HUES6 (cell line): Measurements from ENCODE around the gene STXBP5L.
"Not testable (repeated sequence)": the region's sequence is repeated elsewhere in the genome, so short reads cannot be mapped to it uniquely, and the experiment has no call there.

Experiments
- H3K27ac ChIP-seq: 2 replicates; pipeline ENCODE4 v1.7.0; 2013; ENCODE audit warnings: low read depth, mild to moderate bottlenecking, low read length, inconsistent platforms
- H3K27me3 ChIP-seq: 2 replicates; pipeline ENCODE4 v1.6.1; 2013; ENCODE audit warnings: low read length; ENCODE audit not compliant: control insufficient read depth, insufficient read depth
- H3K36me3 ChIP-seq: 2 replicates; pipeline ENCODE4 v1.6.1; 2013; ENCODE audit warnings: low read length; ENCODE audit not compliant: control insufficient read depth, insufficient read depth
- H3K4me1 ChIP-seq: 2 replicates; pipeline ENCODE4 v1.6.1; 2013; ENCODE audit warnings: low read length; ENCODE audit not compliant: control insufficient read depth, insufficient read depth
- H3K4me3 ChIP-seq: 2 replicates; pipeline ENCODE4 v1.5.1; 2013; ENCODE audit warnings: low read depth, low read length
- H3K9ac ChIP-seq: one replicate; pipeline ENCODE4 v1.6.1; 2013; ENCODE audit warnings: mild to moderate bottlenecking, low read length
- H3K9me3 ChIP-seq: 2 replicates; pipeline ENCODE4 v1.6.1; 2013; ENCODE audit warnings: low read depth, low read length; ENCODE audit not compliant: control insufficient read depth, insufficient read depth

Gene STXBP5L

GRCh38 chr3:121430664-121431215, 522.7 kb downstream of the STXBP5L start:
- Histone ChIP-seq H3K4me3 (no peak overlapping the region), H3K27ac (no peak overlapping the region), H3K9me3 (no peaks in the 10 kb centered on the region), H3K36me3 (peaks cover 64% of the 10 kb centered on the region), H3K4me1 (no peaks in the 10 kb centered on the region), H3K9ac (no peak overlapping the region), H3K27me3 (no peaks in the 10 kb centered on the region)

- no peaks in the 10 kb centered on the region for H3K4me1 ChIP-seq
- H3K27ac ChIP-seq: no peak overlapping the region
- H3K9ac ChIP-seq: no peak overlapping the region
- H3K27me3 ChIP-seq: no peaks in the 10 kb centered on the region
- peaks cover 70% of the 10 kb centered on the region for H3K36me3 ChIP-seq
- no peaks in the 10 kb centered on the region for H3K9me3 ChIP-seq
- H3K4me3 ChIP-seq: no peak overlapping the region
Observed at GRCh38 chr3:121431726-121432517, 523.9 kb downstream of the STXBP5L start.

- H3K36me3 ChIP-seq: peaks cover 73% of the 10 kb centered on the region
- no peaks in the 10 kb centered on the region for H3K9me3 ChIP-seq
- H3K4me1 ChIP-seq: no peaks in the 10 kb centered on the region
- no peaks in the 10 kb centered on the region for H3K27me3 ChIP-seq
- no peak overlapping the region for H3K4me3 ChIP-seq
- no peak overlapping the region for H3K9ac ChIP-seq
- no peak overlapping the region for H3K27ac ChIP-seq
Observed at GRCh38 chr3:121436074-121436473, 528.1 kb downstream of the STXBP5L start.

- Histone ChIP-seq H3K9ac (no peak overlapping the region), H3K27me3 (no peaks in the 10 kb centered on the region), H3K9me3 (no peaks in the 10 kb centered on the region), H3K4me1 (no peaks in the 10 kb centered on the region), H3K36me3 (peaks cover 67% of the 10 kb centered on the region), H3K4me3 (no peak overlapping the region), H3K27ac (no peak overlapping the region)
Observed at GRCh38 chr3:121436641-121437040, 528.6 kb downstream of the STXBP5L start.

- no peaks in the 10 kb centered on the region for H3K27me3 ChIP-seq
- H3K4me1 ChIP-seq: no peaks in the 10 kb centered on the region
- H3K9ac ChIP-seq: no peak overlapping the region
- peaks cover 37% of the 10 kb centered on the region for H3K36me3 ChIP-seq
- no peak overlapping the region for H3K4me3 ChIP-seq
- H3K9me3 ChIP-seq: no peaks in the 10 kb centered on the region
- no peak overlapping the region for H3K27ac ChIP-seq
Observed at GRCh38 chr3:121443456-121443855, 535.5 kb downstream of the STXBP5L start.

- H3K36me3 ChIP-seq: peaks cover 23% of the 10 kb centered on the region
- not testable (repeated sequence) for H3K9ac ChIP-seq, H3K4me1 ChIP-seq, H3K9me3 ChIP-seq, H3K27ac ChIP-seq, H3K4me3 ChIP-seq, H3K27me3 ChIP-seq
Observed at GRCh38 chr3:121451752-121452151, 543.7 kb downstream of the STXBP5L start.

- H3K27me3 ChIP-seq: no peaks in the 10 kb centered on the region
- H3K4me3 ChIP-seq: no peak overlapping the region
- H3K9me3 ChIP-seq: peaks cover 4% of the 10 kb centered on the region; the same call in 1 of the 2 replicates
- H3K9ac ChIP-seq: no peak overlapping the region
- no peaks in the 10 kb centered on the region for H3K4me1 ChIP-seq
- peaks cover 68% of the 10 kb centered on the region for H3K36me3 ChIP-seq
- H3K27ac ChIP-seq: no peak overlapping the region
Observed at GRCh38 chr3:121462565-121462964, 554.6 kb downstream of the STXBP5L start.

- Histone ChIP-seq H3K4me3 (no peak overlapping the region), H3K27me3 (no peaks in the 10 kb centered on the region), H3K9ac (no peak overlapping the region), H3K9me3 (peaks cover 2% of the 10 kb centered on the region; the same call in 1 of the 2 replicates), H3K4me1 (no peaks in the 10 kb centered on the region), H3K36me3 (peaks cover 74% of the 10 kb centered on the region), H3K27ac (no peak overlapping the region)
Observed at GRCh38 chr3:121463745-121464144, 555.7 kb downstream of the STXBP5L start.

- H3K27ac ChIP-seq: no peak overlapping the region
- no peaks in the 10 kb centered on the region for H3K27me3 ChIP-seq
- H3K9ac ChIP-seq: no peak overlapping the region
- no peaks in the 10 kb centered on the region for H3K9me3 ChIP-seq
- peaks cover 78% of the 10 kb centered on the region for H3K36me3 ChIP-seq
- no peak overlapping the region for H3K4me3 ChIP-seq
- no peaks in the 10 kb centered on the region for H3K4me1 ChIP-seq
Observed at GRCh38 chr3:121467085-121467484, 559.1 kb downstream of the STXBP5L start.

GRCh38 chr3:121473001-121473400, 565.0 kb downstream of the STXBP5L start:
- peaks cover 83% of the 10 kb centered on the region for H3K36me3 ChIP-seq
- 0 out of 2 replicates have a peak, but pooled peaks cover 3% of the 10 kb centered on the region for H3K4me1 ChIP-seq
- no peaks in the 10 kb centered on the region for H3K9me3 ChIP-seq

More at GRCh38 chr3:121473001-121473400, 565.0 kb downstream of the STXBP5L start:
- Histone ChIP-seq H3K27me3 (no peaks in the 10 kb centered on the region), H3K9ac (no peak overlapping the region), H3K4me3 (no peak overlapping the region), H3K27ac (no peak overlapping the region)
